Measurements from ENCODE around the gene B9D1.

B9D1 gene

GRCh38 chr17:19306160-19307111, 56.1 kb downstream of the B9D1 start:
- peaks cover 11% of the 10 kb centered on the region for H3K4me1 ChIP-seq (ENCODE audit: control insufficient read depth, insufficient read depth, low read length)

GRCh38 chr17:19305761-19306159, 56.8 kb downstream of the B9D1 start:
- no peaks in the 10 kb centered on the region for H3K9me3 ChIP-seq (ENCODE audit: control insufficient read depth in 2 of 2, low read length in 2 of 2)
- no peak overlapping the region for H3K27ac ChIP-seq (ENCODE audit: low read length)
- no peaks in the 10 kb centered on the region for H3K27me3 ChIP-seq (ENCODE audit: control insufficient read depth in 1 of 2, insufficient read depth in 2 of 2, low read length in 2 of 2)
- no peak overlapping the region for H3K4me3 ChIP-seq (ENCODE audit: low read length in 2 of 2)
- no peak overlapping the region for H3K9ac ChIP-seq (ENCODE audit: low read length in 2 of 2)
- H3K36me3 ChIP-seq (ENCODE audit: control insufficient read depth in 2 of 2, insufficient read depth in 2 of 2, low read length in 2 of 2), result peaks cover 0 to 20% of the 10 kb centered on the region in 2 donors
- H3K4me1 ChIP-seq (ENCODE audit: control insufficient read depth, insufficient read depth, low read length), result peaks cover 14% of the 10 kb centered on the region

More at GRCh38 chr17:19306160-19307111, 56.1 kb downstream of the B9D1 start:
- Histone ChIP-seq H3K27ac (ENCODE audit: low read length) (no peak overlapping the region), H3K27me3 (ENCODE audit: control insufficient read depth in 1 of 2, insufficient read depth in 2 of 2, low read length in 2 of 2) (no peaks in the 10 kb centered on the region), H3K9ac (ENCODE audit: low read length in 2 of 2) (no peak overlapping the region), H3K9me3 (ENCODE audit: control insufficient read depth in 2 of 2, low read length in 2 of 2) (no peaks in the 10 kb centered on the region), H3K4me3 (ENCODE audit: low read length in 2 of 2) (no peak overlapping the region), H3K36me3 (ENCODE audit: control insufficient read depth in 2 of 2, insufficient read depth in 2 of 2, low read length in 2 of 2) (peaks cover 0 to 20% of the 10 kb centered on the region in 2 donors)

GRCh38 chr17:19305256-19305655, 57.3 kb downstream of the B9D1 start:
- Histone ChIP-seq H3K36me3 (ENCODE audit: control insufficient read depth in 2 of 2, insufficient read depth in 2 of 2, low read length in 2 of 2) (peaks cover 0 to 20% of the 10 kb centered on the region in 2 donors), H3K27ac (ENCODE audit: low read length) (no peak overlapping the region), H3K9me3 (ENCODE audit: control insufficient read depth in 2 of 2, low read length in 2 of 2) (no peaks in the 10 kb centered on the region), H3K27me3 (ENCODE audit: control insufficient read depth in 1 of 2, insufficient read depth in 2 of 2, low read length in 2 of 2) (no peaks in the 10 kb centered on the region), H3K4me3 (ENCODE audit: low read length in 2 of 2) (no peak overlapping the region), H3K9ac (ENCODE audit: low read length in 2 of 2) (no peak overlapping the region), H3K4me1 (ENCODE audit: control insufficient read depth, insufficient read depth, low read length) (peaks cover 14% of the 10 kb centered on the region)

- Histone ChIP-seq H3K27me3 (ENCODE audit: control insufficient read depth in 1 of 2, insufficient read depth in 2 of 2, low read length in 2 of 2) (no peaks in the 10 kb centered on the region), H3K4me3 (ENCODE audit: low read length in 2 of 2) (no peak overlapping the region), H3K36me3 (ENCODE audit: control insufficient read depth in 2 of 2, insufficient read depth in 2 of 2, low read length in 2 of 2) (peaks cover 0 to 16% of the 10 kb centered on the region in 2 donors), H3K27ac (ENCODE audit: low read length) (no peak overlapping the region), H3K4me1 (ENCODE audit: control insufficient read depth, insufficient read depth, low read length) (peaks cover 14% of the 10 kb centered on the region), H3K9me3 (ENCODE audit: control insufficient read depth in 2 of 2, low read length in 2 of 2) (no peaks in the 10 kb centered on the region), H3K9ac (ENCODE audit: low read length in 2 of 2) (no peak overlapping the region)
Measured at GRCh38 chr17:19304751-19305150, 57.8 kb downstream of the B9D1 start.

GRCh38 chr17:19304209-19304608, 58.3 kb downstream of the B9D1 start:
- peaks cover 17% of the 10 kb centered on the region for H3K4me1 ChIP-seq (ENCODE audit: control insufficient read depth, insufficient read depth, low read length)
- H3K27me3 ChIP-seq (ENCODE audit: control insufficient read depth in 1 of 2, insufficient read depth in 2 of 2, low read length in 2 of 2), result no peaks in the 10 kb centered on the region
- H3K27ac ChIP-seq (ENCODE audit: low read length), result no peak overlapping the region
- H3K36me3 ChIP-seq (ENCODE audit: control insufficient read depth in 2 of 2, insufficient read depth in 2 of 2, low read length in 2 of 2), result peaks cover 0 to 11% of the 10 kb centered on the region in 2 donors
- no peak overlapping the region for H3K9ac ChIP-seq (ENCODE audit: low read length in 2 of 2)
- no peaks in the 10 kb centered on the region for H3K9me3 ChIP-seq (ENCODE audit: control insufficient read depth in 2 of 2, low read length in 2 of 2)
- no peak overlapping the region for H3K4me3 ChIP-seq (ENCODE audit: low read length in 2 of 2)

- no peaks in the 10 kb centered on the region for H3K27me3 ChIP-seq (ENCODE audit: control insufficient read depth in 1 of 2, insufficient read depth in 2 of 2, low read length in 2 of 2)
- H3K9ac ChIP-seq (ENCODE audit: low read length in 2 of 2), result no peak overlapping the region
- H3K4me3 ChIP-seq (ENCODE audit: low read length in 2 of 2), result no peak overlapping the region
- peaks cover 0 to 11% of the 10 kb centered on the region in 2 donors for H3K36me3 ChIP-seq (ENCODE audit: control insufficient read depth in 2 of 2, insufficient read depth in 2 of 2, low read length in 2 of 2)
- no peaks in the 10 kb centered on the region for H3K9me3 ChIP-seq (ENCODE audit: control insufficient read depth in 2 of 2, low read length in 2 of 2)
- H3K27ac ChIP-seq (ENCODE audit: low read length), result no peak overlapping the region
- H3K4me1 ChIP-seq (ENCODE audit: control insufficient read depth, insufficient read depth, low read length), result peaks cover 24% of the 10 kb centered on the region
Measured at GRCh38 chr17:19303367-19303776, 59.2 kb downstream of the B9D1 start.

- Histone ChIP-seq H3K36me3 (ENCODE audit: control insufficient read depth in 2 of 2, insufficient read depth in 2 of 2, low read length in 2 of 2) (peaks cover 0 to 11% of the 10 kb centered on the region in 2 donors), H3K4me3 (ENCODE audit: low read length in 2 of 2) (no peak overlapping the region), H3K9ac (ENCODE audit: low read length in 2 of 2) (no peak overlapping the region), H3K27ac (ENCODE audit: low read length) (no peak overlapping the region), H3K27me3 (ENCODE audit: control insufficient read depth in 1 of 2, insufficient read depth in 2 of 2, low read length in 2 of 2) (no peaks in the 10 kb centered on the region), H3K4me1 (ENCODE audit: control insufficient read depth, insufficient read depth, low read length) (peaks cover 25% of the 10 kb centered on the region), H3K9me3 (ENCODE audit: control insufficient read depth in 2 of 2, low read length in 2 of 2) (no peaks in the 10 kb centered on the region)
Measured at GRCh38 chr17:19302791-19303331, 59.7 kb downstream of the B9D1 start.

- H3K9ac ChIP-seq (ENCODE audit: low read length in 2 of 2), result no peak overlapping the region
- peaks cover 0 to 8% of the 10 kb centered on the region in 2 donors for H3K36me3 ChIP-seq (ENCODE audit: control insufficient read depth in 2 of 2, insufficient read depth in 2 of 2, low read length in 2 of 2)
- no peak overlapping the region for H3K27ac ChIP-seq (ENCODE audit: low read length)
- no peak overlapping the region for H3K4me3 ChIP-seq (ENCODE audit: low read length in 2 of 2)
- H3K4me1 ChIP-seq (ENCODE audit: control insufficient read depth, insufficient read depth, low read length), result peaks cover 33% of the 10 kb centered on the region
- H3K9me3 ChIP-seq (ENCODE audit: control insufficient read depth in 2 of 2, low read length in 2 of 2), result no peaks in the 10 kb centered on the region
- no peaks in the 10 kb centered on the region for H3K27me3 ChIP-seq (ENCODE audit: control insufficient read depth in 1 of 2, insufficient read depth in 2 of 2, low read length in 2 of 2)
Measured at GRCh38 chr17:19301973-19302372, 60.5 kb downstream of the B9D1 start.

GRCh38 chr17:19301274-19301951, 61.1 kb downstream of the B9D1 start:
- Histone ChIP-seq H3K9ac (ENCODE audit: low read length in 2 of 2) (no peak overlapping the region), H3K9me3 (ENCODE audit: control insufficient read depth in 2 of 2, low read length in 2 of 2) (no peaks in the 10 kb centered on the region), H3K4me1 (ENCODE audit: control insufficient read depth, insufficient read depth, low read length) (peaks cover 34% of the 10 kb centered on the region), H3K4me3 (ENCODE audit: low read length in 2 of 2) (no peak overlapping the region), H3K27ac (ENCODE audit: low read length) (no peak overlapping the region), H3K36me3 (ENCODE audit: control insufficient read depth in 2 of 2, insufficient read depth in 2 of 2, low read length in 2 of 2) (peaks cover 0 to 8% of the 10 kb centered on the region in 2 donors), H3K27me3 (ENCODE audit: control insufficient read depth in 1 of 2, insufficient read depth in 2 of 2, low read length in 2 of 2) (no peaks in the 10 kb centered on the region)

GRCh38 chr17:19299866-19300265, 62.7 kb downstream of the B9D1 start:
- no peak overlapping the region for H3K27ac ChIP-seq (ENCODE audit: low read length)
- peaks cover 0 to 4% of the 10 kb centered on the region in 2 donors for H3K36me3 ChIP-seq (ENCODE audit: control insufficient read depth in 2 of 2, insufficient read depth in 2 of 2, low read length in 2 of 2)
- H3K27me3 ChIP-seq (ENCODE audit: control insufficient read depth in 1 of 2, insufficient read depth in 2 of 2, low read length in 2 of 2), result no peaks in the 10 kb centered on the region
- H3K4me1 ChIP-seq (ENCODE audit: control insufficient read depth, insufficient read depth, low read length), result peaks cover 39% of the 10 kb centered on the region
- no peak overlapping the region for H3K9ac ChIP-seq (ENCODE audit: low read length in 2 of 2)
- no peak overlapping the region for H3K4me3 ChIP-seq (ENCODE audit: low read length in 2 of 2)
- H3K9me3 ChIP-seq (ENCODE audit: control insufficient read depth in 2 of 2, low read length in 2 of 2), result no peaks in the 10 kb centered on the region
